IMR-90 (cell line): Measurements from ENCODE around the gene SOSTDC1. TPM values are rescaled to one million over a fixed set of nuclear protein-coding genes. Genes with fewer than 3 reads are reported as not detected.

Experiments
- ATAC-seq: fragments of 200-7000 bp; cut with Tn5 transposase; 2 replicates; pipeline ENCODE4 v1.9.1; 2020; ENCODE audit warnings: low read depth, mild to moderate bottlenecking, moderate library complexity
- BruUV-seq: library from RNA; stranded (reverse); fragments of 400-500 nt; replicated peaks from 2 replicates; lab custom pipeline; 2021; lab: Mats Ljungman, UMichigan
- CTCF ChIA-PET: fragments of 300-600 bp; formaldehyde crosslinking; extraction: SDS; loops from one replicate; lab custom pipeline; 2021; ENCODE audit warnings: antibody characterized with exemption; lab: Yijun Ruan, JAX
- POLR2A ChIA-PET: fragments of 300-600 bp; sonication (Branson Sonifier 250); formaldehyde crosslinking; loops from one replicate; lab custom pipeline; 2022; ENCODE audit warnings: antibody characterized with exemption; ENCODE audit not compliant: unreplicated experiment; lab: Charles Lee
- DNase-seq: peaks from one replicate; pipeline ENCODE4 v3.0.0; 2013
- H2AFZ ChIP-seq: replicated peaks from 2 replicates; pipeline ENCODE3; 2013; ENCODE audit warnings: low read length, mild to moderate bottlenecking; ENCODE audit not compliant: poor library complexity
- H2AK5ac ChIP-seq: 2 replicates; pipeline ENCODE4 v1.6.1; 2013; ENCODE audit warnings: low read depth, low read length, inconsistent platforms
- H2AK9ac ChIP-seq: replicated peaks from 2 replicates; pipeline ENCODE3; 2013; ENCODE audit warnings: mild to moderate bottlenecking, low read depth, low read length, moderate library complexity; ENCODE audit not compliant: poor library complexity
- H2BK120ac ChIP-seq: 2 replicates; pipeline ENCODE4 v1.6.1; 2013; ENCODE audit warnings: low read depth, low read length, inconsistent platforms
- H2BK15ac ChIP-seq: 3 replicates; pipeline ENCODE4 v1.6.1; 2013; ENCODE audit warnings: low read depth, low read length, inconsistent platforms
- H2BK20ac ChIP-seq: 2 replicates; pipeline ENCODE4 v1.6.1; 2013; ENCODE audit warnings: low read depth, mild to moderate bottlenecking, inconsistent platforms, low read length, moderate library complexity
- H2BK5ac ChIP-seq: 2 replicates; pipeline ENCODE4 v1.6.1; 2013; ENCODE audit warnings: mild to moderate bottlenecking, low read depth, low read length, inconsistent platforms; ENCODE audit not compliant: poor library complexity, severe bottlenecking
- H3K14ac ChIP-seq: replicated peaks from 2 replicates; pipeline ENCODE4 v1.6.1; 2013; ENCODE audit warnings: low read depth, low read length, inconsistent platforms
- H3K18ac ChIP-seq: 2 replicates; pipeline ENCODE4 v1.6.1; 2013; ENCODE audit warnings: low read depth, low read length, control low read depth
- H3K23ac ChIP-seq: 2 replicates; pipeline ENCODE4 v1.6.1; 2013; ENCODE audit warnings: low read depth, low read length, inconsistent platforms
- H3K27ac ChIP-seq: 2 replicates; pipeline ENCODE4 v1.5.1; 2013; ENCODE audit warnings: mild to moderate bottlenecking, control low read depth, low read length; ENCODE audit not compliant: insufficient read depth
- H3K27me3 ChIP-seq: 2 replicates; pipeline ENCODE4 v1.6.1; 2013; ENCODE audit warnings: low read length; ENCODE audit not compliant: control insufficient read depth, insufficient read depth
- H3K36me3 ChIP-seq: 2 replicates; pipeline ENCODE4 v1.6.1; 2013; ENCODE audit warnings: low read length, mixed read lengths; ENCODE audit not compliant: control insufficient read depth, insufficient read depth
- H3K4ac ChIP-seq: 2 replicates; pipeline ENCODE4 v1.6.1; 2013; ENCODE audit warnings: low read depth, low read length, inconsistent platforms
- H3K4me1 ChIP-seq: 2 replicates; pipeline ENCODE4 v1.6.1; 2013; ENCODE audit warnings: low read length, mixed read lengths; ENCODE audit not compliant: control insufficient read depth, insufficient read depth
- H3K4me2 ChIP-seq: 2 replicates; pipeline ENCODE4 v1.6.1; 2013; ENCODE audit warnings: low read depth, mild to moderate bottlenecking, control low read depth, low read length, moderate library complexity
- H3K4me3 ChIP-seq: 2 replicates; pipeline ENCODE4 v1.5.1; 2013; ENCODE audit warnings: low read depth, mild to moderate bottlenecking, control low read depth, low read length, moderate library complexity; ENCODE audit not compliant: insufficient read depth
- H3K56ac ChIP-seq: 2 replicates; pipeline ENCODE4 v1.6.1; 2013; ENCODE audit warnings: low read length, inconsistent platforms; ENCODE audit not compliant: insufficient read depth; ENCODE audit errors: extremely low read depth
- H3K79me1 ChIP-seq, 2 experiments: 2 replicates each; pipeline ENCODE4 v1.6.1; 2013; ENCODE audit warnings: low read length in 2 of 2, inconsistent platforms in 1 of 2, low read depth in 1 of 2
- H3K9ac ChIP-seq: 2 replicates; pipeline ENCODE4 v1.6.1; 2013; ENCODE audit warnings: low read depth, low read length, control low read depth
- H3K9me1 ChIP-seq: 2 replicates; pipeline ENCODE4 v1.6.1; 2013; ENCODE audit warnings: low read length, inconsistent platforms; ENCODE audit not compliant: insufficient read depth
- H3K9me3 ChIP-seq: 2 replicates; pipeline ENCODE4 v1.6.1; 2013; ENCODE audit warnings: low read length; ENCODE audit not compliant: control insufficient read depth, insufficient read depth
- H4K20me1 ChIP-seq: 2 replicates; pipeline ENCODE4 v1.6.1; 2013; ENCODE audit warnings: low read length, inconsistent platforms; ENCODE audit not compliant: insufficient read depth
- H4K5ac ChIP-seq: 2 replicates; pipeline ENCODE4 v1.6.1; 2013; ENCODE audit warnings: mild to moderate bottlenecking, low read depth, low read length, control low read depth
- H4K8ac ChIP-seq, 2 experiments: 2 replicates each; pipeline ENCODE4 v1.6.1; 2013; ENCODE audit warnings: low read depth in 2 of 2, low read length in 2 of 2, control low read depth in 1 of 2, inconsistent platforms in 1 of 2
- H4K91ac ChIP-seq: 2 replicates; pipeline ENCODE4 v1.6.1; 2013; ENCODE audit warnings: low read depth, low read length, inconsistent platforms; ENCODE audit not compliant: insufficient read depth
- BHLHE40 ChIP-seq: fragments of 150-350 bp; IDR thresholded peaks from 2 replicates; pipeline ENCODE4 v1.6.1; 2016; ENCODE audit warnings: mild to moderate bottlenecking, low read depth, low read length
- CEBPB ChIP-seq: IDR thresholded peaks from 2 replicates; pipeline ENCODE4 v1.6.1; 2012; ENCODE audit warnings: low read depth, low read length, improper control_type of control experiment
- ELK1 ChIP-seq: fragments of 150-350 bp; IDR thresholded peaks from 2 replicates; pipeline ENCODE4 v1.6.1; 2016; ENCODE audit warnings: low read depth, mild to moderate bottlenecking, low read length, moderate library complexity, borderline replicate concordance
- MAFK ChIP-seq: IDR thresholded peaks from 2 replicates; pipeline ENCODE4 v1.6.1; 2012; ENCODE audit warnings: low read depth, low read length, improper control_type of control experiment
- MXI1 ChIP-seq: IDR thresholded peaks from 2 replicates; pipeline ENCODE4 v1.6.1; 2012; ENCODE audit warnings: low read depth, mild to moderate bottlenecking, low read length, moderate library complexity, borderline replicate concordance
- NFE2L2 ChIP-seq: fragments of 150-350 bp; IDR thresholded peaks from 2 replicates; pipeline ENCODE4 v1.6.1; 2016; ENCODE audit warnings: low read depth, mild to moderate bottlenecking, low read length
- RCOR1 ChIP-seq: IDR thresholded peaks from 2 replicates; pipeline ENCODE4 v1.6.1; 2012; ENCODE audit warnings: mild to moderate bottlenecking, low read length, improper control_type of control experiment; ENCODE audit not compliant: insufficient replicate concordance
- RFX5 ChIP-seq: IDR thresholded peaks from 2 replicates; pipeline ENCODE4 v1.8.0; 2012; ENCODE audit warnings: low read depth, mild to moderate bottlenecking, low read length, moderate library complexity
- USF2 ChIP-seq: fragments of 150-350 bp; IDR thresholded peaks from 2 replicates; pipeline ENCODE4 v1.6.1; 2017; ENCODE audit warnings: mild to moderate bottlenecking, antibody characterized with exemption, low read length, low read depth
- WGBS, 2 experiments: methylation state at CpG; one replicate each; pipeline versions ENCODE4 v1.1.5 to v1.1.7; 2013; ENCODE audit warnings: missing lambda C conversion rate in 2 of 2; ENCODE audit not compliant: insufficient read length in 1 of 2; ENCODE audit errors: extremely low coverage in 2 of 2; 5-methylcytosine and 5-hydroxymethylcytosine counted together
- dilution Hi-C: fragments of 300-500 bp; cut with HindIII; formaldehyde crosslinking; loops from one replicate; pipeline ENCODE4 v1.14.3; 2018; ENCODE audit warnings: low sequenced_read_pairs; ENCODE audit not compliant: unreplicated experiment
- in situ Hi-C: fragments of 300-500 bp; cut with MboI; formaldehyde crosslinking; loops from 3 replicates; pipeline ENCODE4 v1.14.3; 2019; ENCODE audit warnings: low sequenced_read_pairs, inconsistent platforms, mixed read lengths
- intact Hi-C: fragments of 100-400 bp; cut with micrococcal nuclease; formaldehyde crosslinking; loops from 2 replicates; pipeline ENCODE4 v1.10.0; 2022
- polyA plus RNA-seq, 3 experiments: library from polyadenylated mRNA; depleted of rRNA; stranded (reverse); fragments of >200 nt; gene quantifications; 2 replicates each; pipeline ENCODE4 v1.2.3, GENCODE V29; 2012; ENCODE audit warnings: low replicate concordance in 1 of 3
- total RNA-seq: library from RNA; depleted of rRNA; stranded (reverse); fragments of >200 nt; gene quantifications from 2 replicates; pipeline ENCODE4 v1.2.3, GENCODE V29; 2012

The SOSTDC1 gene
- total and polyA plus RNA-seq, 2 of the 4 experiments (the other 2 are of a cell fraction), result 0.07 TPM; not detected in 1

GRCh38 chr7:16460789-16461493 lies 4.6 kb downstream of the SOSTDC1 start:
- Histone ChIP-seq H4K91ac (no peak overlapping the region), H2AFZ (no peak overlapping the region), H3K79me1 (no peaks in the 10 kb centered on the region), H3K9ac (no peak overlapping the region), H2AK9ac (no peak overlapping the region), H4K8ac (no peak overlapping the region), H4K20me1 (no peaks in the 10 kb centered on the region), H3K9me3 (no peaks in the 10 kb centered on the region), H2BK20ac (no peak overlapping the region), H3K18ac (no peak overlapping the region), H3K27me3 (peaks cover 6% of the 10 kb centered on the region), H3K4me3 (no peak overlapping the region), H3K23ac (no peak overlapping the region), H2BK120ac (no peak overlapping the region), H2BK5ac (no peak overlapping the region), H2AK5ac (no peak overlapping the region), H3K9me1 (no peaks in the 10 kb centered on the region), H3K4ac (no peak overlapping the region), H3K14ac (no peak overlapping the region), H3K27ac (no peak overlapping the region), H3K36me3 (no peaks in the 10 kb centered on the region), H4K5ac (no peak overlapping the region), H3K56ac (no peak overlapping the region), H3K4me1 (no peaks in the 10 kb centered on the region), H3K4me2 (no peak overlapping the region), H2BK15ac (no peak overlapping the region)
- intact Hi-C loops, result no loop called here
- dilution Hi-C loops, result no loop called here
- DNase-seq (no peak), ATAC-seq (no peak)
- POLR2A ChIA-PET, result no interaction called here
- no TSS peak for BruUV-seq
- TF ChIP-seq MXI1 (no peak), MAFK (no peak), BHLHE40 (no peak), NFE2L2 (no peak), USF2 (no peak), RCOR1 (no peak), RFX5 (no peak), ELK1 (no peak), CEBPB (no peak)
- in situ Hi-C loops, result no loop called here
- WGBS, 2 experiments, result no CpG with 5 or more reads among the region's 2 CpGs
- CTCF ChIA-PET, result interaction anchor here (0.8 kb wide), 2 partner anchors 8 to 9 kb away, joined by 3 read pairs; no protein-coding TSS in a partner anchor
